Ishikawa (cell line): ENCODE measurements around the gene KCNIP4.

Experiments used
- FOXM1 ChIP-seq: IDR thresholded peaks from 2 replicates; pipeline ENCODE4 v1.6.1; 2012; ENCODE audit warnings: low read depth, borderline replicate concordance
- RAD21 ChIP-seq: IDR thresholded peaks from 2 replicates; pipeline ENCODE4 v1.6.1; 2012; ENCODE audit warnings: low read depth
- TF ChIP-seq, protein P1 (sequence below): IDR thresholded peaks from 2 replicates; pipeline ENCODE4 v1.6.1; 2012

DNA sequence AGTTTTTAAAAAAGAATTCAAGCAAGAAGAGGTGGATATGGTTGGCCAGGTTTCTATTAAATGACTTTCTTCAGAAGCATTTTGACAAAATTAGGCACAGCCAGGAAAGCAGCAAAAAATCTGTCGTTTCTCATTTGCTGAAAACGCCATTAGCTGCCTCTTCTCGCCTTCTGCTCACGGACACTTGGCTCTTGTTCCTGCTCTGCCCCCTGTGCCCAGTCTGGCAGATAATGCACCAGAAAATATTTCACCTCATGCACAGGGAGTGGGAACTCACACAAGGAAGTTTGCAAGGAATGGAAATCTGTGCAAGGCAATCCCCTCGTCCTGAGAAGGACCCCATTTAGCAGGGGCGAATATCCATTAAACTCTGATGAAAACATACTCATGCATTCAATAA is 988.3 kb downstream of the KCNIP4 start:
- TF ChIP-seq, protein P1, sequence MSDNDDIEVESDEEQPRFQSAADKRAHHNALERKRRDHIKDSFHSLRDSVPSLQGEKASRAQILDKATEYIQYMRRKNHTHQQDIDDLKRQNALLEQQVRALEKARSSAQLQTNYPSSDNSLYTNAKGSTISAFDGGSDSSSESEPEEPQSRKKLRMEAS = no peak
- TF ChIP-seq RAD21 (no peak), FOXM1 (no peak)
